Vagina (tissue), 2 donors: Measurements from ENCODE around the gene GDPD2. TPM values are rescaled to one million over a fixed set of nuclear protein-coding genes. Genes with fewer than 3 reads are reported as not detected.

Source experiments
- DNase-seq, 2 donors: peaks; one replicate each; pipeline ENCODE4 v3.0.0-alpha.2; 2017; ENCODE audit errors: extremely low spot score in 2 of 2
- H3K27ac ChIP-seq: fragments of 200-600 bp; sonication (generic); one replicate; pipeline ENCODE4 v1.5.1; 2019
- H3K27me3 ChIP-seq: fragments of 200-600 bp; sonication (generic); one replicate; pipeline ENCODE4 v1.5.1; 2019
- H3K36me3 ChIP-seq, 2 donors: fragments of 200-600 bp; sonication (generic); one replicate each; pipeline ENCODE4 v1.5.1; 2017 to 2019
- H3K4me1 ChIP-seq: fragments of 200-600 bp; sonication (generic); one replicate; pipeline ENCODE4 v1.5.1; 2019
- H3K4me3 ChIP-seq, 2 donors: fragments of 200-600 bp; sonication (generic); 1 replicate in 1 of 2; 2 replicates in 1 of 2; pipeline ENCODE4 v1.5.1; 2016 to 2019
- H3K9me3 ChIP-seq: fragments of 200-600 bp; sonication (generic); one replicate; pipeline ENCODE4 v1.5.1; 2019
- CTCF ChIP-seq, 3 experiments: fragments of 450-650 bp in 2 of 3; fragments of 200-600 bp in 1 of 3; sonication (generic) in 1 of 3; IDR thresholded peaks; one replicate each; pipeline ENCODE4 v1.5.1; 2017 to 2019; ENCODE audit warnings: antibody characterized with exemption in 3 of 3, mild to moderate bottlenecking in 2 of 3, moderate library complexity in 2 of 3
- POLR2A ChIP-seq, 2 donors: fragments of 450-650 bp; IDR thresholded peaks; one replicate each; pipeline ENCODE4 v1.6.1; 2017; ENCODE audit warnings: antibody characterized with exemption in 2 of 2, mild to moderate bottlenecking in 2 of 2, moderate library complexity in 2 of 2
- POLR2AphosphoS5 ChIP-seq, 2 donors: sonication (generic); formaldehyde crosslinking; IDR thresholded peaks; one replicate each; pipeline ENCODE4 v1.9.0; 2017; ENCODE audit warnings: antibody characterized with exemption in 2 of 2, mild to moderate bottlenecking in 2 of 2, low read depth in 1 of 2; ENCODE audit not compliant: insufficient read depth in 1 of 2
- intact Hi-C: fragments of 100-400 bp; cut with DNase I; formaldehyde crosslinking; loops from one replicate; pipeline ENCODE4 v1.15.1; 2023
- total RNA-seq: library from RNA; depleted of rRNA; stranded (reverse); fragments of >200 nt; gene quantifications from one replicate; pipeline ENCODE4 v1.2.3, GENCODE V29; 2016

Gene GDPD2
- total RNA-seq, 1 donor from 2014 or later: not detected

GRCh38 chrX:70436343-70436742 is 13.2 kb downstream of the GDPD2 start:
- Histone ChIP-seq H3K4me1 (peaks cover 5% of the 10 kb centered on the region), H3K27ac (no peak overlapping the region), H3K27me3 (no peaks in the 10 kb centered on the region), H3K36me3 (no peaks in the 10 kb centered on the region), H3K4me3 (no peak overlapping the region), H3K9me3 (no peaks in the 10 kb centered on the region)
- no peak for DNase-seq
- no peak for TF ChIP-seq CTCF (IDR thresholded peaks at IDR 0.05)
- TF ChIP-seq POLR2AphosphoS5 (IDR thresholded peaks at IDR 0.05; ENCODE audit: insufficient read depth in 1 of 2, low read depth in 1 of 2): no peak
- no peak for TF ChIP-seq POLR2A (IDR thresholded peaks at IDR 0.05)
- intact Hi-C loops: no loop called here

GRCh38 chrX:70437011-70437410 is 13.9 kb downstream of the GDPD2 start:
- TF ChIP-seq POLR2AphosphoS5 (IDR thresholded peaks at IDR 0.05; ENCODE audit: insufficient read depth in 1 of 2, low read depth in 1 of 2): no peak
- TF ChIP-seq POLR2A (IDR thresholded peaks at IDR 0.05): no peak
- TF ChIP-seq CTCF (IDR thresholded peaks at IDR 0.05): no peak
- H3K4me3 ChIP-seq: no peak overlapping the region
- no peak overlapping the region for H3K27ac ChIP-seq
- no peaks in the 10 kb centered on the region for H3K9me3 ChIP-seq
- no peak for DNase-seq
- H3K36me3 ChIP-seq: no peaks in the 10 kb centered on the region
- intact Hi-C loops: no loop called here
- H3K4me1 ChIP-seq: peaks cover 5% of the 10 kb centered on the region
- no peaks in the 10 kb centered on the region for H3K27me3 ChIP-seq

GRCh38 chrX:70437921-70438665 is 15.0 kb downstream of the GDPD2 start:
- Histone ChIP-seq H3K36me3 (no peaks in the 10 kb centered on the region), H3K27me3 (no peaks in the 10 kb centered on the region), H3K9me3 (no peaks in the 10 kb centered on the region), H3K4me1 (peaks cover 5% of the 10 kb centered on the region), H3K4me3 (no peak overlapping the region), H3K27ac (no peak overlapping the region)
- TF ChIP-seq CTCF (IDR thresholded peaks at IDR 0.05): no peak
- TF ChIP-seq POLR2A (IDR thresholded peaks at IDR 0.05): no peak
- no peak for TF ChIP-seq POLR2AphosphoS5 (IDR thresholded peaks at IDR 0.05; ENCODE audit: insufficient read depth in 1 of 2, low read depth in 1 of 2)
- intact Hi-C loops: no loop called here
- no peak for DNase-seq

GRCh38 chrX:70439016-70439415 is 15.9 kb downstream of the GDPD2 start:
- no peak for DNase-seq
- intact Hi-C loops: no loop called here
- Histone ChIP-seq H3K4me3 (no peak overlapping the region), H3K4me1 (peaks cover 5% of the 10 kb centered on the region), H3K36me3 (no peaks in the 10 kb centered on the region), H3K27ac (no peak overlapping the region), H3K9me3 (no peaks in the 10 kb centered on the region), H3K27me3 (no peaks in the 10 kb centered on the region)
- TF ChIP-seq POLR2A (IDR thresholded peaks at IDR 0.05) (no peak), POLR2AphosphoS5 (IDR thresholded peaks at IDR 0.05; ENCODE audit: insufficient read depth in 1 of 2, low read depth in 1 of 2) (no peak), CTCF (IDR thresholded peaks at IDR 0.05) (no peak)

GRCh38 chrX:70442224-70442623 is 19.1 kb downstream of the GDPD2 start:
- no peak for TF ChIP-seq POLR2AphosphoS5 (IDR thresholded peaks at IDR 0.05; ENCODE audit: insufficient read depth in 1 of 2, low read depth in 1 of 2)
- TF ChIP-seq POLR2A (IDR thresholded peaks at IDR 0.05): no peak
- TF ChIP-seq CTCF (IDR thresholded peaks at IDR 0.05): no peak
- no peaks in the 10 kb centered on the region for H3K9me3 ChIP-seq
- no peaks in the 10 kb centered on the region for H3K36me3 ChIP-seq
- intact Hi-C loops: no loop called here
- H3K27ac ChIP-seq: no peak overlapping the region
- no peaks in the 10 kb centered on the region for H3K4me1 ChIP-seq
- no peak overlapping the region for H3K4me3 ChIP-seq
- no peak for DNase-seq
- no peaks in the 10 kb centered on the region for H3K27me3 ChIP-seq
